H1 (cell line): ENCODE measurements around the gene ABI3BP. TPM values are rescaled to one million over a fixed set of nuclear protein-coding genes. Genes with fewer than 3 reads are reported as not detected.

Experiments used
- CTCF ChIA-PET: fragments of 300-600 bp; sonication (Branson Sonifier 250); formaldehyde crosslinking; loops from one replicate; lab custom pipeline; 2021; ENCODE audit not compliant: partially characterized antibody; lab: Charles Lee
- POLR2A ChIA-PET: fragments of 300-600 bp; sonication (Branson Sonifier 250); formaldehyde crosslinking; loops from one replicate; lab custom pipeline; 2021; ENCODE audit warnings: inconsistent platforms; ENCODE audit not compliant: partially characterized antibody; lab: Charles Lee
- DNase-seq, 2 experiments: peaks; one replicate each; pipeline versions ENCODE4 v3.0.0 to v3.0.0-alpha.2; 2010 to 2022; ENCODE audit warnings: low spot score in 2 of 2, low read depth in 1 of 2, mixed read lengths in 1 of 2
- FAIRE-seq: peaks from 2 replicates; lab custom pipeline; 2011; peaks lifted over from hg19 to GRCh38; lab: Jason Lieb, UNC
- H2AFZ ChIP-seq: 2 replicates; pipeline ENCODE4 v1.8.1; 2012; ENCODE audit warnings: low read length, inconsistent platforms
- H2AK5ac ChIP-seq: 2 replicates; pipeline ENCODE4 v1.6.1; 2013; ENCODE audit warnings: low read depth, low read length
- H2BK120ac ChIP-seq: replicated peaks from 2 replicates; pipeline ENCODE3; 2013; ENCODE audit warnings: low read depth, low read length, inconsistent platforms
- H2BK12ac ChIP-seq: 2 replicates; pipeline ENCODE4 v1.6.1; 2013; ENCODE audit warnings: low read depth, low read length
- H2BK15ac ChIP-seq: 2 replicates; pipeline ENCODE4 v1.6.1; 2013; ENCODE audit warnings: low read length
- H2BK20ac ChIP-seq: 2 replicates; pipeline ENCODE4 v1.6.1; 2013; ENCODE audit warnings: low read length
- H2BK5ac ChIP-seq: 2 replicates; pipeline ENCODE4 v1.6.1; 2013; ENCODE audit warnings: low read depth, low read length
- H3K14ac ChIP-seq: 2 replicates; pipeline ENCODE4 v1.6.1; 2013; ENCODE audit warnings: inconsistent platforms; ENCODE audit not compliant: insufficient read length
- H3K18ac ChIP-seq: 2 replicates; pipeline ENCODE4 v1.6.1; 2013; ENCODE audit warnings: low read length; ENCODE audit errors: extremely low read depth
- H3K23ac ChIP-seq: 2 replicates; pipeline ENCODE4 v1.6.1; 2013; ENCODE audit warnings: inconsistent platforms; ENCODE audit not compliant: insufficient read length
- H3K23me2 ChIP-seq: 2 replicates; pipeline ENCODE4 v1.6.1; 2013; ENCODE audit warnings: low read depth, low read length
- H3K27ac ChIP-seq: 2 replicates; pipeline ENCODE4 v1.6.1; 2011; ENCODE audit warnings: low read depth, low read length, inconsistent platforms
- H3K27me3 ChIP-seq, 4 experiments: replicated peaks in 1 of 4; 1 replicate in 1 of 4; 2 replicates in 3 of 4; pipeline versions ENCODE4 v1.6.1 to v1.8.1; 2011 to 2013; ENCODE audit warnings: low read length in 3 of 4, mild to moderate bottlenecking in 3 of 4, inconsistent platforms in 2 of 4, mixed read lengths in 2 of 4, moderate library complexity in 1 of 4; ENCODE audit not compliant: control insufficient read depth in 3 of 4, insufficient read depth in 3 of 4; ENCODE audit errors: extremely low read depth in 1 of 4
- H3K36me3 ChIP-seq, 4 experiments: 2 replicates each; pipeline versions ENCODE4 v1.6.1 to v1.8.1; 2011 to 2013; ENCODE audit warnings: mild to moderate bottlenecking in 4 of 4, low read length in 3 of 4, moderate library complexity in 2 of 4, control low read depth in 1 of 4, inconsistent platforms in 1 of 4; ENCODE audit not compliant: insufficient read depth in 4 of 4, control insufficient read depth in 2 of 4
- H3K4ac ChIP-seq: replicated peaks from 2 replicates; pipeline ENCODE3; 2013; ENCODE audit warnings: low read length, low read depth, mixed read lengths, inconsistent platforms; ENCODE audit not compliant: insufficient read length
- H3K4me1 ChIP-seq, 4 experiments: replicated peaks in 1 of 4; 1 replicate in 1 of 4; 2 replicates in 3 of 4; pipeline versions ENCODE4 v1.6.1 to v1.8.1; 2011 to 2013; ENCODE audit warnings: low read length in 3 of 4, inconsistent platforms in 2 of 4, mixed read lengths in 1 of 4; ENCODE audit not compliant: insufficient read depth in 4 of 4, control insufficient read depth in 3 of 4
- H3K4me2 ChIP-seq, 2 experiments: 2 replicates each; pipeline versions ENCODE4 v1.6.1 to v1.8.1; 2011 to 2013; ENCODE audit warnings: low read depth in 2 of 2, low read length in 2 of 2, control low read depth in 1 of 2, inconsistent platforms in 1 of 2, mild to moderate bottlenecking in 1 of 2; ENCODE audit not compliant: insufficient read depth in 1 of 2
- H3K4me3 ChIP-seq, 4 experiments: fragments of 200-600, 300-600 bp in 1 of 4; sonication (generic), shearing (Covaris generic), sonication (Bioruptor Twin) in 1 of 4; 2 replicates each; pipeline versions ENCODE4 v1.5.1 to v1.8.1; 2011 to 2016; ENCODE audit warnings: low read length in 4 of 4, low read depth in 3 of 4, control low read depth in 2 of 4, inconsistent platforms in 2 of 4, mild to moderate bottlenecking in 2 of 4, mixed read lengths in 1 of 4, moderate library complexity in 1 of 4; ENCODE audit not compliant: insufficient read depth in 2 of 4; ENCODE audit errors: extremely low read depth in 1 of 4
- H3K56ac ChIP-seq: replicated peaks from 2 replicates; pipeline ENCODE3; 2013; ENCODE audit warnings: low read depth, mild to moderate bottlenecking, mixed read lengths, low read length, inconsistent platforms; ENCODE audit not compliant: insufficient read length
- H3K79me1 ChIP-seq: 2 replicates; pipeline ENCODE4 v1.6.1; 2013; ENCODE audit warnings: low read depth, low read length, control low read depth
- H3K79me2 ChIP-seq, 2 experiments: 2 replicates each; pipeline versions ENCODE4 v1.6.1 to v1.8.1; 2012 to 2013; ENCODE audit warnings: low read length in 2 of 2, mild to moderate bottlenecking in 2 of 2, inconsistent platforms in 1 of 2; ENCODE audit not compliant: insufficient read depth in 2 of 2, control insufficient read depth in 1 of 2
- H3K9ac ChIP-seq, 4 experiments: replicated peaks in 1 of 4; 1 replicate in 1 of 4; 2 replicates in 3 of 4; pipeline versions ENCODE4 v1.6.1 to v1.8.1; 2011 to 2013; ENCODE audit warnings: low read depth in 3 of 4, low read length in 3 of 4, control low read depth in 2 of 4, mild to moderate bottlenecking in 2 of 4, moderate library complexity in 2 of 4, inconsistent platforms in 1 of 4; ENCODE audit errors: extremely low read depth in 1 of 4
- H3K9me3 ChIP-seq, 2 experiments: 2 replicates each; pipeline versions ENCODE4 v1.6.1 to v1.8.1; 2012 to 2013; ENCODE audit warnings: mild to moderate bottlenecking in 2 of 2, moderate library complexity in 2 of 2, control low read depth in 1 of 2, inconsistent platforms in 1 of 2, low read depth in 1 of 2, low read length in 1 of 2, mixed read lengths in 1 of 2; ENCODE audit not compliant: insufficient read depth in 2 of 2
- H4K20me1 ChIP-seq, 2 experiments: replicated peaks in 1 of 2; 2 replicates each; pipeline versions ENCODE3 to v1.8.1; 2011 to 2013; ENCODE audit warnings: inconsistent platforms in 2 of 2, low read length in 2 of 2, mild to moderate bottlenecking in 1 of 2; ENCODE audit not compliant: insufficient read depth in 2 of 2, control insufficient read depth in 1 of 2
- H4K5ac ChIP-seq: 2 replicates; pipeline ENCODE4 v1.6.1; 2013; ENCODE audit warnings: low read length, low read depth, mixed read lengths, inconsistent platforms; ENCODE audit not compliant: insufficient read length
- H4K8ac ChIP-seq: 2 replicates; pipeline ENCODE4 v1.8.0; 2013; ENCODE audit warnings: mild to moderate bottlenecking, moderate library complexity, low read length, inconsistent platforms; ENCODE audit not compliant: insufficient read depth; ENCODE audit errors: extremely low read depth
- H4K91ac ChIP-seq: replicated peaks from 2 replicates; pipeline ENCODE3; 2013; ENCODE audit warnings: low read length, mixed read lengths, inconsistent platforms; ENCODE audit not compliant: insufficient read length
- ATF3 ChIP-seq: IDR thresholded peaks from 2 replicates; pipeline ENCODE4 v1.6.1; 2011; ENCODE audit warnings: low read depth, mild to moderate bottlenecking, low read length; ENCODE audit not compliant: insufficient read depth
- HDAC2 ChIP-seq, 2 experiments: fragments of 300-600 bp in 1 of 2; sonication (generic) in 1 of 2; IDR thresholded peaks; 2 replicates each; pipeline ENCODE4 v1.6.1; 2011 to 2012; ENCODE audit warnings: low read depth in 2 of 2, low read length in 2 of 2, mild to moderate bottlenecking in 2 of 2, moderate library complexity in 2 of 2, borderline replicate concordance in 1 of 2, inconsistent platforms in 1 of 2
- KDM4A ChIP-seq: IDR thresholded peaks from one replicate; pipeline ENCODE4 v1.7.1; 2012; ENCODE audit warnings: low read depth, mild to moderate bottlenecking, moderate library complexity, low read length, inconsistent platforms; ENCODE audit not compliant: severe bottlenecking
- PHF8 ChIP-seq: fragments of 200-600 bp; sonication (generic); conservative IDR thresholded peaks from 2 replicates; pipeline ENCODE4 v1.7.1; 2012; ENCODE audit warnings: low read depth, mild to moderate bottlenecking, inconsistent platforms, low read length, moderate library complexity
- RXRA ChIP-seq: IDR thresholded peaks from 2 replicates; pipeline ENCODE4 v1.6.1; 2011; ENCODE audit warnings: low read depth, mild to moderate bottlenecking, low read length, moderate library complexity; ENCODE audit not compliant: insufficient read depth
- SIN3A ChIP-seq, 2 experiments: IDR thresholded peaks in 1 of 2; conservative IDR thresholded peaks in 1 of 2; 2 replicates each; pipeline ENCODE4 v1.6.1; 2011 to 2012; ENCODE audit warnings: low read length in 2 of 2, improper control_type of control experiment in 1 of 2, low read depth in 1 of 2, mild to moderate bottlenecking in 1 of 2
- YY1 ChIP-seq: IDR thresholded peaks from 2 replicates; pipeline ENCODE4 v1.6.1; 2011; ENCODE audit warnings: low read depth, mild to moderate bottlenecking, low read length
- WGBS, 2 experiments: shearing (Covaris generic) in 1 of 2; methylation state at CpG; one replicate each; pipeline versions ENCODE4 v1.1.6 to v1.1.7; 2013 to 2015; ENCODE audit warnings: low lambda C conversion rate in 2 of 2, mixed read lengths in 2 of 2, inconsistent platforms in 1 of 2, low coverage in 1 of 2, missing lambda C conversion rate in 1 of 2; ENCODE audit not compliant: insufficient replicate concordance in 2 of 2, insufficient coverage in 1 of 2, insufficient read length in 1 of 2; ENCODE audit errors: extremely low coverage in 1 of 2, missing lambda C conversion rate in 1 of 2; 5-methylcytosine and 5-hydroxymethylcytosine counted together
- polyA plus RNA-seq, 7 experiments: library from polyadenylated mRNA; depleted of rRNA in 3 of 7; stranded (reverse) in 5 of 7; unstranded in 2 of 7; fragments of >200 nt in 5 of 7; fragments of 200-250 nt in 2 of 7; gene quantifications; 1 replicate in 5 of 7; 2 replicates in 1 of 7; 4 replicates in 1 of 7; pipeline versions ENCODE4 v1.2.1 to v1.2.3, GENCODE V29; 2011 to 2013; ENCODE audit warnings: missing spikeins in 2 of 7, mixed read lengths in 2 of 7
- total RNA-seq: library from RNA; stranded (reverse); fragmentation: NEBNext Ultra II Directional; extraction: Animal tissue kit (Norgen Biotek cat#: 25700); gene quantifications from 2 replicates; pipeline ENCODE4 v1.2.1, GENCODE V29; 2021

Gene ABI3BP
- total and polyA plus RNA-seq, 2 of the 8 experiments (the other 6 are each of a cell fraction or from before 2014, with no cell fraction given), result 0.08 to 0.32 TPM

GRCh38 chr3:100850701-100851100 lies 142.5 kb downstream of the ABI3BP start:
- Histone ChIP-seq H3K4me2 (no peak overlapping the region), H3K36me3 (no peaks in the 10 kb centered on the region), H2BK12ac (no peak overlapping the region), H4K5ac (no peak overlapping the region), H2BK20ac (no peak overlapping the region), H3K4me1 (no peaks in the 10 kb centered on the region), H2AK5ac (no peak overlapping the region), H3K56ac (no peak overlapping the region), H3K18ac (no peak overlapping the region), H2BK15ac (no peak overlapping the region), H2BK120ac (no peak overlapping the region), H4K8ac (no peak overlapping the region), H3K23me2 (no peaks in the 10 kb centered on the region), H3K79me2 (no peaks in the 10 kb centered on the region), H3K14ac (no peak overlapping the region), H3K4me3 (no peak overlapping the region), H3K4ac (no peak overlapping the region), H2BK5ac (no peak overlapping the region), H3K27ac (no peak overlapping the region), H4K91ac (no peak overlapping the region), H3K9me3 (no peaks in the 10 kb centered on the region), H3K23ac (no peak overlapping the region), H4K20me1 (no peaks in the 10 kb centered on the region), H3K9ac (no peak overlapping the region), H3K79me1 (no peaks in the 10 kb centered on the region), H3K27me3 (no peaks in the 10 kb centered on the region), H2AFZ (no peak overlapping the region)
- ChIA-PET CTCF (interaction anchor here (0.5 kb wide), 1 partner anchor 55 kb away, joined by 3 read pairs; no protein-coding TSS in a partner anchor), POLR2A (no interaction called here)
- TF ChIP-seq HDAC2 (IDR thresholded peaks at IDR 0.05; ENCODE audit: borderline replicate concordance in 1 of 2, low read depth in 2 of 2, low read length in 2 of 2) (no peak), KDM4A (no peak), RXRA (no peak), ATF3 (no peak), YY1 (no peak), SIN3A (conservative IDR thresholded peaks at IDR 0.05 in 1 of 2, IDR thresholded peaks at IDR 0.05 in 1 of 2; ENCODE audit: low read depth in 1 of 2, low read length in 2 of 2) (no peak), PHF8 (no peak)
- DNase-seq, result no peak
- 87% methylated on average over 2 of the region's 2 CpGs; no CpG with 5 or more reads in 1 of the 2 experiments for WGBS, 2 experiments
- FAIRE-seq, result no peak
